Endothelial cell of umbilical vein (primary cell): ENCODE results near the gene MPP4. TPM values are rescaled to one million over a fixed set of nuclear protein-coding genes. Genes with fewer than 3 reads are reported as not detected.

Experiments used
- BruUV-seq: library from RNA; stranded (reverse); fragments of 400-500 nt; replicated peaks from 2 replicates; lab custom pipeline; 2021; lab: Mats Ljungman, UMichigan
- CTCF ChIA-PET: fragments of 300-600, 350-600 bp; sonication (Branson Sonifier 250); formaldehyde crosslinking; loops from one replicate; lab custom pipeline; 2021; ENCODE audit warnings: antibody characterized with exemption, inconsistent platforms; lab: Charles Lee
- POLR2A ChIA-PET: fragments of 300-600, 350-600 bp; sonication (Branson Sonifier 250); formaldehyde crosslinking; loops from one replicate; lab custom pipeline; 2021; ENCODE audit warnings: antibody characterized with exemption, inconsistent platforms; lab: Charles Lee
- DNase-seq: peaks from one replicate; pipeline ENCODE4 v3.0.0-alpha.2; 2011; ENCODE audit warnings: low read depth, low spot score
- FAIRE-seq: peaks from 2 replicates; lab custom pipeline; 2011; peaks lifted over from hg19 to GRCh38; lab: Jason Lieb, UNC
- H2AFZ ChIP-seq: 2 replicates; pipeline ENCODE4 v1.6.0; 2012; ENCODE audit warnings: low read depth, low read length, control low read depth, inconsistent platforms
- H3K27ac ChIP-seq: 2 replicates; pipeline ENCODE4 v1.5.1; 2011; ENCODE audit warnings: low read depth, mild to moderate bottlenecking, control low read depth, low read length, moderate library complexity; ENCODE audit not compliant: insufficient read depth
- H3K27me3 ChIP-seq, 2 experiments: 2 replicates each; pipeline versions ENCODE4 v1.6.0 to v1.6.1; 2011; ENCODE audit warnings: low read length in 2 of 2, mixed read lengths in 1 of 2; ENCODE audit not compliant: control insufficient read depth in 2 of 2, insufficient read depth in 2 of 2
- H3K36me3 ChIP-seq, 2 experiments: 2 replicates in 1 of 2; 3 replicates in 1 of 2; pipeline ENCODE4 v1.5.1; 2011; ENCODE audit warnings: low read length in 2 of 2, mild to moderate bottlenecking in 1 of 2, moderate library complexity in 1 of 2; ENCODE audit not compliant: control insufficient read depth in 2 of 2, insufficient read depth in 2 of 2; ENCODE audit errors: extremely low read depth in 1 of 2
- H3K4me1 ChIP-seq: 3 replicates; pipeline ENCODE4 v1.5.1; 2011; ENCODE audit warnings: mild to moderate bottlenecking, low read length; ENCODE audit not compliant: control insufficient read depth, insufficient read depth; ENCODE audit errors: extremely low read depth
- H3K4me2 ChIP-seq: 2 replicates; pipeline ENCODE4 v1.6.1; 2011; ENCODE audit warnings: low read length, control low read depth, mixed read lengths; ENCODE audit not compliant: insufficient read depth
- H3K4me3 ChIP-seq, 3 experiments: fragments of 200-600 bp in 1 of 3; sonication (generic), shearing (Covaris generic) in 1 of 3; replicated peaks in 1 of 3; 2 replicates each; pipeline ENCODE4 v1.5.1; 2011 to 2016; ENCODE audit warnings: control low read depth in 3 of 3, low read length in 3 of 3, mild to moderate bottlenecking in 2 of 3, inconsistent platforms in 1 of 3, low read depth in 1 of 3, moderate library complexity in 1 of 3; ENCODE audit not compliant: insufficient read depth in 1 of 3
- H3K79me2 ChIP-seq: 2 replicates; pipeline ENCODE4 v1.6.0; 2012; ENCODE audit warnings: low read length, inconsistent platforms; ENCODE audit not compliant: control insufficient read depth, insufficient read depth
- H3K9ac ChIP-seq: replicated peaks from 2 replicates; pipeline ENCODE3; 2011; ENCODE audit warnings: low read length, control low read depth; ENCODE audit not compliant: insufficient read depth; ENCODE audit errors: extremely low read depth
- H3K9me1 ChIP-seq: replicated peaks from 3 replicates; pipeline ENCODE4 v1.6.0; 2011; ENCODE audit warnings: mild to moderate bottlenecking, low read length; ENCODE audit not compliant: control insufficient read depth, insufficient read depth; ENCODE audit errors: extremely low read depth
- H3K9me3 ChIP-seq: replicated peaks from 2 replicates; pipeline ENCODE4 v1.5.1; 2012; ENCODE audit warnings: low read length, inconsistent platforms; ENCODE audit not compliant: control insufficient read depth, insufficient read depth
- H4K20me1 ChIP-seq: replicated peaks from 2 replicates; pipeline ENCODE3; 2011; ENCODE audit warnings: mild to moderate bottlenecking, low read length; ENCODE audit not compliant: control insufficient read depth, insufficient read depth; ENCODE audit errors: extremely low read depth
- CTCF ChIP-seq, 2 donors: IDR thresholded peaks; 1 replicate in 1 of 2; 2 replicates in 1 of 2; pipeline ENCODE4 v1.5.1; 2011; ENCODE audit warnings: low read length in 2 of 2, mild to moderate bottlenecking in 2 of 2, moderate library complexity in 2 of 2, control low read depth in 1 of 2, inconsistent platforms in 1 of 2, low read depth in 1 of 2; ENCODE audit not compliant: insufficient read depth in 1 of 2; ENCODE audit errors: extremely low read depth in 1 of 2
- EZH2 ChIP-seq: IDR thresholded peaks from 2 replicates; pipeline ENCODE4 v1.6.1; 2012; ENCODE audit warnings: borderline replicate concordance, low read depth, mild to moderate bottlenecking, moderate library complexity, low read length, inconsistent platforms; ENCODE audit not compliant: severe bottlenecking
- FOS ChIP-seq: IDR thresholded peaks from 2 replicates; pipeline ENCODE4 v1.6.1; 2011; ENCODE audit warnings: mild to moderate bottlenecking, low read length, moderate library complexity, borderline replicate concordance; ENCODE audit not compliant: insufficient read depth
- GATA2 ChIP-seq: IDR thresholded peaks from 2 replicates; pipeline ENCODE4 v1.7.0; 2011; ENCODE audit warnings: low read depth, mild to moderate bottlenecking, moderate library complexity, mixed read lengths, low read length; ENCODE audit not compliant: insufficient read length, insufficient read depth
- JUN ChIP-seq: IDR thresholded peaks from 2 replicates; pipeline ENCODE4 v1.6.1; 2011; ENCODE audit warnings: borderline replicate concordance, low read depth; ENCODE audit not compliant: insufficient read length, insufficient read depth
- MAX ChIP-seq: IDR thresholded peaks from 2 replicates; pipeline ENCODE4 v1.6.1; 2011; ENCODE audit not compliant: insufficient read depth, insufficient read length
- MYC ChIP-seq: IDR thresholded peaks from one replicate; pipeline ENCODE4 v1.6.1; 2011; ENCODE audit warnings: mild to moderate bottlenecking, low read depth, low read length
- POLR2A ChIP-seq: IDR thresholded peaks from 2 replicates; pipeline ENCODE4 v1.6.1; 2012; ENCODE audit warnings: low read depth, mild to moderate bottlenecking, control low read depth, low read length
- POLR2AphosphoS5 ChIP-seq: IDR thresholded peaks from 2 replicates; pipeline ENCODE4 v1.6.1; 2012; ENCODE audit warnings: low read depth, mild to moderate bottlenecking, control low read depth, low read length, moderate library complexity; ENCODE audit not compliant: insufficient read depth
- dilution Hi-C: fragments of 300-500 bp; cut with MboI; formaldehyde crosslinking; loops from one replicate; pipeline ENCODE4 v1.15.0; 2019; ENCODE audit warnings: low sequenced_read_pairs; ENCODE audit not compliant: extremely low pct_ligation_motif_present
- intact Hi-C: fragments of 100-400 bp; cut with micrococcal nuclease; formaldehyde crosslinking; loops from one replicate; pipeline ENCODE4 v1.10.0; 2022
- polyA plus RNA-seq, 4 experiments: library from polyadenylated mRNA; depleted of rRNA in 3 of 4; stranded (reverse) in 3 of 4; unstranded in 1 of 4; fragments of >200 nt; gene quantifications; 2 replicates each; pipeline versions ENCODE4 v1.2.1 to v1.2.3, GENCODE V29; 2011 to 2012; ENCODE audit warnings: missing spikeins in 1 of 4
- total RNA-seq: library from RNA; stranded (reverse); gene quantifications from 2 replicates; pipeline ENCODE4 v1.2.3, GENCODE V29; 2021

The MPP4 gene
- total and polyA plus RNA-seq, 2 donors (not counting 3 experiments of a cell fraction or from before 2014, with no cell fraction given) = 5.6 to 7.6 TPM

- Histone ChIP-seq H3K79me2 (no peaks in the 10 kb centered on the region), H3K9me1 (no peaks in the 10 kb centered on the region), H3K4me3 (no peak overlapping the region), H3K27me3 (no peaks in the 10 kb centered on the region), H3K9me3 (no peaks in the 10 kb centered on the region), H3K4me1 (peaks cover 32% of the 10 kb centered on the region), H4K20me1 (no peaks in the 10 kb centered on the region), H3K36me3 (peaks cover 4 to 5% of the 10 kb centered on the region in 2 experiments), H3K27ac (no peak overlapping the region), H2AFZ (no peak overlapping the region), H3K9ac (no peak overlapping the region), H3K4me2 (no peak overlapping the region)
- FAIRE-seq = no peak
- BruUV-seq = no TSS peak
- CTCF ChIA-PET = interaction anchor here (1.2 to 1.6 kb wide), 3 partner anchors 8 to 50 kb away, joined by 3 to 4 read pairs (median 3); partner anchors contain the start of gene ALS2
- TF ChIP-seq FOS (no peak), JUN (no peak), POLR2AphosphoS5 (no peak), MYC (no peak), POLR2A (no peak), GATA2 (no peak), CTCF (IDR thresholded peaks at IDR 0.05; ENCODE audit: extremely low read depth in 1 of 2, insufficient read depth in 1 of 2, low read depth in 1 of 2, low read length in 2 of 2) (no peak), EZH2 (no peak), MAX (no peak)
- DNase-seq = no peak
- POLR2A ChIA-PET = no interaction called here
- intact Hi-C loops (loop anchor here (5.0 kb wide), 1 partner anchor 278 kb away; the partner anchor contains the start of genes STRADB and TRAK2), dilution Hi-C loops (no loop called here)
Measured at GRCh38 chr2:201730651-201731285, 32.3 kb upstream of the MPP4 start.
